Right cardiac atrium (tissue), 5 donors: ENCODE results near the gene AP1G2. TPM values are rescaled to one million over a fixed set of nuclear protein-coding genes. Genes with fewer than 3 reads are reported as not detected.

Experiments used
- polyA plus RNA-seq: library from polyadenylated mRNA; stranded (reverse); fragments of 200-250 nt; gene quantifications from one replicate; pipeline ENCODE4 v1.2.3, GENCODE V29; 2013
- total RNA-seq, 4 donors: library from RNA; stranded (reverse); fragmentation: NEBNext Ultra II Directional; extraction: Animal tissue kit (Norgen Biotek cat#: 25700); gene quantifications; one replicate each; pipeline ENCODE4 v1.2.1, GENCODE V29; 2021
- donor health status: healthy with polysubstance abuse.
- donor health status: DM: no; HTN: yes; CAD: no.
- donor health status: DM: no; HTN: no; CAD: no.
- donor health status: DM: no; HTN: yes; CAD: no; lungs with severe emphysema.
- donor health status: DM: yes; HTN: yes; CAD: no.

Gene AP1G2
- total and polyA plus RNA-seq, 5 donors, result 12.9 to 17.9 (median 14.0) TPM

Other genes with a start within 250 kb of the AP1G2 start
- 10 to 100 TPM; 93.6 to 97.9 (median 96.4) TPM for gene PABPN1, start 246.3 kb downstream of the AP1G2 start, total RNA-seq
- 107 TPM for gene PABPN1, start 246.3 kb downstream of the AP1G2 start, polyA plus RNA-seq
- gene SLC22A17, start 214.9 kb downstream of the AP1G2 start, total RNA-seq, result 10 to 100 TPM; 42.4 to 72.5 (median 55.9) TPM
- gene SLC22A17, start 214.9 kb downstream of the AP1G2 start, polyA plus RNA-seq, result 47.2 TPM
- gene EFS, start 202.6 kb downstream of the AP1G2 start, total RNA-seq, result 10 to 100 TPM in 1 of 4 donors, 1 to 10 TPM in 3; 6.7 to 10.1 (median 7.8) TPM
- 6.2 TPM for gene EFS, start 202.6 kb downstream of the AP1G2 start, polyA plus RNA-seq
- not detected for gene IL25, start 195.0 kb downstream of the AP1G2 start, total RNA-seq
- gene IL25, start 195.0 kb downstream of the AP1G2 start, polyA plus RNA-seq, result 0.09 TPM
- 1 to 10 TPM in 3 of 4 donors, under 1 TPM in 1; 0.36 to 1.4 (median 1.2) TPM for gene CMTM5, start 190.7 kb downstream of the AP1G2 start, total RNA-seq
- gene CMTM5, start 190.7 kb downstream of the AP1G2 start, polyA plus RNA-seq, result 13.9 TPM
- gene MYH6, start 159.5 kb downstream of the AP1G2 start, total RNA-seq, result over 10,000 TPM; 12,862 to 15,773 (median 14,347) TPM
- gene MYH6, start 159.5 kb downstream of the AP1G2 start, polyA plus RNA-seq, result 11,120 TPM
- gene MYH7, start 132.1 kb downstream of the AP1G2 start, total RNA-seq, result 1,000 to 10,000 TPM in 1 of 4 donors, 100 to 1,000 TPM in 3; 461 to 2,251 (median 602) TPM
- gene MYH7, start 132.1 kb downstream of the AP1G2 start, polyA plus RNA-seq, result 1,734 TPM
- gene NGDN, start 98.1 kb downstream of the AP1G2 start, total RNA-seq, result 10 to 100 TPM; 19.3 to 23.4 (median 21.8) TPM
- gene NGDN, start 98.1 kb downstream of the AP1G2 start, polyA plus RNA-seq, result 26.8 TPM
- 1 to 10 TPM in 1 of 4 donors, under 1 TPM in 3; 0.31 to 1.0 (median 0.87) TPM for gene ZFHX2, start 16.0 kb downstream of the AP1G2 start, total RNA-seq
- gene ZFHX2, start 16.0 kb downstream of the AP1G2 start, polyA plus RNA-seq, result 0.50 TPM
- 10 to 100 TPM; 18.8 to 21.5 (median 20.9) TPM for gene THTPA, start 11.5 kb downstream of the AP1G2 start, total RNA-seq
- gene THTPA, start 11.5 kb downstream of the AP1G2 start, polyA plus RNA-seq, result 22.9 TPM
- gene JPH4, start 11.0 kb upstream of the AP1G2 start, total RNA-seq, result under 1 TPM; 0.11 to 0.38 (median 0.27) TPM
- 0.23 TPM for gene JPH4, start 11.0 kb upstream of the AP1G2 start, polyA plus RNA-seq
- gene DHRS2, start 68.6 kb upstream of the AP1G2 start, total RNA-seq, result not detected
- gene DHRS2, start 68.6 kb upstream of the AP1G2 start, polyA plus RNA-seq, result not detected